T-helper 22 cell (primary cell): Measurements from ENCODE around the gene GPRC5A.
A peak's percentile ranks its signal among the peaks of the same experiment; 100 is the strongest.

Experiments used
- DNase-seq: peaks from one replicate; pipeline ENCODE4 v3.0.0-alpha.2; 2020; ENCODE audit warnings: low read depth

GPRC5A gene

DNA sequence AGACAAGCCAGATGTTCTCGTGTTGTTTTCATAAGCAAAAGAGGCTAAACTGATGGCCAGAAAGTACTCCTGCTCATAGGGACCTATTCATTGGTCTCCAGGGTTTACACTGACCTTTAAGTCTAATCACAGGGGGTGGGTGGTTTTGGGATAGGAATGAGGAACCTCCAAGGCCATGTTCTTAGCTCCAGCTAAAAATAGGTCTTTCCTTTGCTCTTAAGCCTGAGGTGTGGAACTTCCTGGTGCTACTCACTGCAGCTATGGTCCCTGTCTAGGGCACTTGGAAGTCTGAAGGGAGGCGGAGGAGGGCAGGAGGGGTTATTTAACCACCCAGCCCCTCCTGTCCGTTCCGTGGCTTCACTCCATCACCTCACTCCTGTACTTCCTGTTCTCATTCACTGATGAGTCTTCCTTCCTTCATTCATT, 18.6 kb downstream of the GPRC5A start:
- DNase-seq: no peak

DNA sequence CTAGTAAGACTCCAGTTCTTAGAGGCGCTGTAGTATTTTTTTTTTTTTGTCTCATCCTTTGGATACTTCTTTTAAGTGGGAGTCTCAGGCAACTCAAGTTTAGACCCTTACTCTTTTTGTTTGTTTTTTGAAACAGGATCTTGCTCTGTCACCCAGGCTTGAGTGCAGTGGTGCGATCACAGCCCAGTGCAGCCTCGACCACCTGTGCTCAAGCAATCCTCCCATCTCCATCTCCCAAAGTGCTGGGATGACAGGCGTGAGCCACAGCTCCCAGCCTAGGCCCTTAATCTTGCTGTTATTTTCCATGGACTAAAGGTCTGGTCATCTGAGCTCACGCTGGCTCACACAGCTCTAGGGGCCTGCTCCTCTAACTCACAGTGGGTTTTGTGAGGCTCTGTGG, 21.3 kb downstream of the GPRC5A start:
- no peak for DNase-seq

DNA sequence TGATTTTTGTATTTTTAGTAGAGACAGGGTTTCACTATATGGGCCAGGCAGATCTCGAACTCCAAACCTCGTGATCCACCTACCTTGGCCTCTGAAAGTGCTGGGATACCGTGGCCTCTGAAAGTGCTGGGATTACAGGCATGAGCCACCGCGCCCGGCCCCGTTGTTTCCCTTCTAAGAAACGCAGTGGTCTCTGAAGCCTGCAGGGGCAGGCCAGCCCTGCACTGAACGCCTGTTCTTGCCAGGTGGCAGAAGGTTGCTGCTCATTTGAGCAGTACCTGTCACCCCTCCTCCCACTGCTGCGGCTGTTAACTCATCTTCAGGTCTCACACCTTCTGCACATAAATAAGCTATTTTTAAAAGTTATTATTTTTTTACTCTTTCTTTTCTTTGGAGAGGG, 24.3 kb downstream of the GPRC5A start:
- DNase-seq: no peak

DNA sequence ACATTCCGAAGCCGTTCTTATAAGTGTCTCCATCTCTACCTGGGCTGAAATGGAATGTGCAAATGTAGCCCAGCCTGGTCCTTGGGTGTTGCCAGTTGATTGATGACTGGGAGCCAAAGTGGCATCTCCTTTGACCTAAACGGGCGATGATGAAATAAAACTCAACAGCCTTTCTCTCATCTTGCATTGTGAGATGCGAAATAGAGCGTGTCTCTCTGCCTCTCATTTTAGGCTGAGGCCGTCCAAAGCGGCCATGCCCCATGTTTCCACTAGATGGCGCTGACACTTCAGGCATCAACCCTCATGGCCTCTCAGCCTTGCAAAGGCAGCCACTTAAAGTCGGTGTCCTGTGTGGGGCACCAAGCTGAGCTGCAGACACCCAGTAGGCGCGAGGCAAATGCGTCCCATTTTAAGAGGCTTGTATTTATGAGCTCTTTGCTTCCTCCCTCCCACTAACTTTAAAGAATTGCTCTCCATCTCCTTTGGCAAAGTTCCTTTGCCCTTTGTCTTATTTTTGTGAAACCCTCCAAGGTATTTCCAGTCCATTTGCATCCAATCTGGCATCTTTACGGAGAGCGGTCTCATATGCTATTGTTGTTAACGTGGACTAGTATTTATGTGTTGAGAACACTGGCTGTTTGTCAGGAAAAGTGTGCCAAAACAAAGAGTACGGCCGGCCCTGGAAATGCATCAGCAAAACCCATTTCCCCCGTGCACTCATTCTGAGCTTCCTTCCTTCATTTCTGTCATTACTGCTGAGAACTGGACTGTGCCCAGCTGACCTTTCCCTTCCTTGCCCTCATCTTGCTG, 25.0 kb downstream of the GPRC5A start:
- peak; percentile 48 for DNase-seq

GRCh38 chr12:12917517-12917916, 26.2 kb downstream of the GPRC5A start:
- no peak for DNase-seq

GRCh38 chr12:12918781-12919389, 27.5 kb downstream of the GPRC5A start:
- no peak for DNase-seq

DNA sequence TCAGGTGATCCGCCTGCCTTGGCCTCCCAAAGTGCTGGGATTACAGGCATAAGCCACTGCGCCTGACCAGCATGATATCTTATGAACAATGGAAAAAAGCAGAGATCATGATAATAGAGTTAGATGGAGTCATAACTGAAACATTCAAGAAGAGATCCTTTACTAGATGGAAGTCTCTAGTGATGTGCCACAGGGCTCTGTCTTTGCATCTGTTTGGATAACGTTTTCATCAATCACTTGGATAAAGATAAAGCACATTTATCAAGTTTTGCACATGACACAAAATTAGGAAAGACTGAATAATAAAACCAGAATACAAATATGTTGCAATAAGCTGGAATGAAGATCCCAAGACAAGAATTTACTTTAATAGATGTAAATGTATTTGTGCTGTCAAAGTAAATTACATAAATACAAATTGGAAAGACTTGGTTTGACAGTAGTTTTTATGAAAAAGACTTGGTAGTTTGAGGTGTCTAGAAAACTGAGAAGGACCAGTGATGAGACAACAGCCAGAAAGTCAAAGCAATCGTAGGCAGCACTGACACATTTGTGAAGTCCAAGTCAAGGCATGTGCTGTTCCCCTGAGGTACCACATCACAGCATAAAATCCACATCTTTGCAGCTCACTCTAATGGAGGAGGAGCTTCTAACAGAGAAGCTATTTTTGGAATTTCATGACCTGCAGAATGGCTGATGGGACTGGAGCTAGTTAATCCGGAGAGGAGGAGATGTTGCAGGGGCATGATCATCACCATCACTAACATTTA, 28.5 kb downstream of the GPRC5A start:
- DNase-seq: no peak

- DNase-seq: no peak
These were observed 30.8 kb downstream of the GPRC5A start for GRCh38 chr12:12922191-12922616.

DNA sequence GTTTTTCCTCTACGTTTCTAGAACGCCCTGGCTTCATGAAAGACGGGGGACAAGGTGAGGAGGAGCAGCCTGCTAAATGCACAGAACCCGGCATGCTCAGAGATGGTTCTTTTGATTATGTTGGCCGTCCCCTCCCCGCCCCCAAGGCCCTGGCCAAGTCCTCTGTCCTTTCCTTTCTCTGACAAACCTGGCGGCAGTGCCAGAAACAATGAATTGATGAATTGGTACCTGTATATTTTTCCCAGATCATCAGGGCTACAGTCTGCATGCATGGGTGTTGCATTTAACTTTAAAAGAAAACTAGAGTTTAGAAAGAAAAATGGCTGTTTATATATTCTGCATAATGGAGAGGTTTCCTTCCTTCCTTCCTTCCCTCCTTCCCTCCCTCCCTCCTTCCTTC, 31.6 kb downstream of the GPRC5A start:
- no peak for DNase-seq

GRCh38 chr12:12924169-12924568, 32.8 kb downstream of the GPRC5A start:
- DNase-seq: no peak

DNA sequence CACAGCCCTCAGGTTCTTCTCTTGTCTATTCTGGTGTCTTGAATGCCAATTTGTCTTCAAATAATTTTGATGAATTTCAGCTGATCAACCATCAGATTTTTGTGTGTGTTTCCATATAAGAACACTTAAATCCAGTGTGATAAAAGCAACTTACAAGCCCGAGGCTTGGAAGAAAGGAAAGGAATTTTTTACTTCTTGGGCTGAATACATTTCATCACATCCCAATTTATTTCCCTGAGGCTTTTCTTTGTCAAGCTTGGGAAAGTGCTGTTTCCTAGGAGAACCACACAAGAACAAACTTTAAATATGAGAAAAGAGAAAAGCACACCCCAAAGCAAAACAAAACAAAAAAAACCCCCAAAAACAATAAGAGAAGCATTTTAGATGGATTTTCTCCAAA, 34.0 kb downstream of the GPRC5A start:
- DNase-seq: no peak

GRCh38 chr12:12926571-12927071, 35.3 kb downstream of the GPRC5A start:
- DNase-seq: no peak

DNA sequence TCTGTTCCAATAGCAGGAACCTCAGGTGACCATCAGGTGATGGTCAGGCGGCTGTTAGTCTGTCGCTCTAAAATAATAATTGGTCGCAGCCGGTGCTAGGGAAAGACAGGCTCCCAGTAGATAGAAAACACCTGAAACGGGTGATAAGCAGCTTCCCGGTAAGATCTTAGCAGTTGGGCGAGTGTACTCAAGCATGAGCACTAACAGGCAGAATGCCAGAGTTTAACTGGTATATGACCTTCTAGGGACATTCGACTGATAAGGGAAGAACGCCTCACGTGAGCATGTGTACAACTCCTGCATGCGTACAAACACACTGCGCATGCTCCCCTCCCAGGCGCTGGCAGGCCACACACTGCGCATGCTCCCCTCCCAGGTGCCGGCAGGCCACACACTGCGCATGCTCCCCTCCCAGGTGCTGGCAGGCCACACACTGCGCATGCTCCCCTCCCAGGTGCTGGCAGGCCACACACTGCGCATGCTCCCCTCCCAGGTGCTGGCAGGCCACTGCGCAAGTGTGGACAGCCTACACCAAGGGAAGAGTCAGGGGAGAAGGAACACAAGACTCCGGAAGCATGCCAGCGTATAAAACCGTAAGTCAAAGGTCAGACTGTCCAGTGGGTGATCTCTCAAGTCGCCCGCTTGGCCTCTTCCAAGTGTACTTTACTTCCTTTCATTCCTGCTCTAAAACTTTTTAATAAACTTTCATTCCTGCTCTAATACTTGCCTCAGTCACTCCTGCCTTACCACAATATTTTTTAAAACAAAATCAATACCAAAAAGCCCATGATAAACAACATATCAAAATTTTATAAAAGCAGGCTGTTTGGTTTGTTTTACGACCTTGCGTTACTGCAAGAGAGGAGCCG, 36.1 kb downstream of the GPRC5A start:
- DNase-seq: no peak

DNA sequence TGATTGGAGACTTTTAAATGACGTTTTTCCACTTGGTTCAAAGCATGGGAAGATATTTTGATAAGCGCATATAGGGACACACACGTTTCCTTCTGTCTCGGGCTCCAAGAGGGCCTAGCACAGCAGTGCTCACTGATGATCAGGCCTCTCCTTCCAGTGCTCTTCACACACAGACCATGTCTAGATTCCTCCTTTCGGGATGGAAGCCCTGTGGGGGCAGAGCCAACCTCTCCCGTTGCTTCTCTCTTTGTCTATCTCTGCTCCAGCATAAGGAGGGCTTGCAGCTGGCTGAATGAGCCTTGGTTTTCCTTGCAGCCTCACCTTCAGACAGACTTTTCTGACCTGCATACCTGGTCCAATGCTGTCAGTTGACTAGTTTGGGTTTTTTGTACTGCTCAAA, 38.3 kb downstream of the GPRC5A start:
- DNase-seq: no peak

- no peak for DNase-seq
These were observed 39.4 kb downstream of the GPRC5A start for GRCh38 chr12:12930633-12931219.

- no peak for DNase-seq
These were observed 42.4 kb downstream of the GPRC5A start for GRCh38 chr12:12933742-12934141.

DNA sequence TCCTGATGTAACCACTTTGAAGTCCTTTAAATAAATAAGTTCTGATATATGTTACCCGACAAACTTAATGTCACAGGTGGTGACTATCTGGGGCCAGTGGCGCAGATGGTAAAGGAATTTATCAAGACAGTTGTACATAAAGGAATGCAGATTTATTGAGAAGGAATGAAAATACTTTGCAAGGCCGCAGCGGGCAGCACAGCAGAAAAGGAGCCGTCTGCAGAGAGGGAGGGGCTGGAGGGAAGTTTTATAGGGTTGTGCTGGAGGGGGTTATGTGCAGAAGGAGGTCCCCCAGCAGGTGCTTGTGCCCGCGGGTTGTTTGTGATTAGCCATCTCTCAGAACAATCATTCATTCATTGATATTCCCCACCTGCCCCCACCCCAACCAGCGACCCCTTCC, 43.2 kb downstream of the GPRC5A start:
- DNase-seq: no peak

- DNase-seq: no peak
These were observed 45.7 kb downstream of the GPRC5A start for GRCh38 chr12:12936983-12937491.

- no peak for DNase-seq
These were observed 47.2 kb downstream of the GPRC5A start for GRCh38 chr12:12938541-12938940.

DNA sequence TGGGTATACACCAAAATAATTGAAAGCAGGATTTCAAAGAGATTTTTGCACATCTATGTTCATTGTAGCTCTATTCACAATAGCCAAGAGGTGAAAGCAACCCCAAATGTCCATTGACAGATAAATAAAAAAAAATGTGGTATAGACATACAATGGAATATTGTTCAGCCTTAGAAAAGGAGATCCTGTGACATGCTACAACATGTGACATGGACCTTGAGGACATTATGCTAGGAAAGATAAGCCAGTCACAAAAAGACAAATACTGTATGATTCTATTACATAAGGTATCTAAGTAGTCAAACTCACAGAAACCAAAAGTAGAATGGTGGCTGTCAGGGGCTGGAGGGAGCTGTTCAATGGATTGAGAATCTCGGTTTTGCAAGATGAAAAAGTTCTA, 48.5 kb downstream of the GPRC5A start:
- no peak for DNase-seq
